Activated CD4-positive, alpha-beta T cell treated with anti-CD3 and anti-CD28 coated beads for 48 hours (primary cell): Measurements from ENCODE around the gene RFX8.
A peak's percentile ranks its signal among the peaks of the same experiment; 100 is the strongest.

ENCODE experiments used
- DNase-seq: peaks from one replicate; pipeline ENCODE4 v3.0.0-alpha.2; 2020

Gene RFX8

GRCh38 chr2:101405351-101405899 lies 69.5 kb downstream of the RFX8 start:
- no peak for DNase-seq

DNA sequence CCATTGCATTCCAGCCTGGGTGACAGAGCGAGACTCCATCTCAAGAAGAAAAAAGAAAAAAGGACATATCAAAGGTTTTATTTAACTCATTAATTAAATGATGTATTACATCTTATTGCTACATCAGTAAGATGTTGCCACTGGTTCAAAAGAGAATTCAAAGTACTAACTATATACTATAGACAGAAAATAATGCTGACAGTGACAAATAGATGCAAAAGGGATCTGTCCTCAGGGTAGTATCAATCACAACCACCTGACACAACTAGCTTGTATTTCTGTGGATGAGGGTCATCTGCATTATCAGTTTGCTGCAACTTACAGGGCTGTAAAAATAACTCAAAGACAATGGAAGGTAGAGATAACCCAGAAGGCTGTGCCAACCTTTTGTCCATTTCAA lies 71.2 kb downstream of the RFX8 start:
- DNase-seq = no peak

DNA sequence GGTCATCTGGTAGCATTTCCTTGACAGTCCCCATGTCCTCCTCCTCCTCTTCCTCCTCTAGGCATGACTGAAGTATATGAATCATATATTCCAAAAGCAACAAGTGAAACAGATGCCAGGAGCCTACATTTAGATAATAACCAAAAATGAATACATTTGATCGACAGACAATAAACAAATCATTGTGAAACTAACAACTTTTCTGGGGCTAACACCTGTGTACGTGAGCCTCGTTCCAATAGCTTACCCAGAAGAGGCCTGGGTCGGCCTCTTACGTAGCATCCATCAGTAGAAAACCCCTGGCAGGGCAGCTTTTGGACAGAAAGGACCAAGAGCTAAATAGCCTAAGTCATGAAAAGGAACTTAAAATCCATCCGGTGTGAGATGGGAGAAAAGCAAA lies 72.3 kb downstream of the RFX8 start:
- DNase-seq = no peak

DNA sequence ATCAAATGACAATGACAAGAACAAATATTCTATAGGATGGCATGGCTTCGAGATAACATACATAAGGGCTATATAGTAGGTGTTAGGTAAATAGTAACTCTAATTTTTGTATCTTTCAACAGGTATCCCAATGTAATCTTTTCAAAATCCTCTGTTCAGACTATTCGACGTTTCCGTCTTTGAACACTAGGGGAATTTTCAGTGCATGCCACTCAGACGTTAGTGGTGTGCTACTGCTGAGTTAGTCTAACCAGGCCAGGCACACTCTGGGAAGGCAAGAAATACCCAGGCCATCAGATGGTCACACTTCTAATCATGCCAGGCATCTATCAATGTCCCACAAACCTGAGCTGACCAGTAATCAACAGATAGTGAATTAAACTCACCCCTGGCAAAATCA lies 73.0 kb downstream of the RFX8 start:
- DNase-seq = no peak

GRCh38 chr2:101401326-101401665 lies 73.6 kb downstream of the RFX8 start:
- no peak for DNase-seq

DNA sequence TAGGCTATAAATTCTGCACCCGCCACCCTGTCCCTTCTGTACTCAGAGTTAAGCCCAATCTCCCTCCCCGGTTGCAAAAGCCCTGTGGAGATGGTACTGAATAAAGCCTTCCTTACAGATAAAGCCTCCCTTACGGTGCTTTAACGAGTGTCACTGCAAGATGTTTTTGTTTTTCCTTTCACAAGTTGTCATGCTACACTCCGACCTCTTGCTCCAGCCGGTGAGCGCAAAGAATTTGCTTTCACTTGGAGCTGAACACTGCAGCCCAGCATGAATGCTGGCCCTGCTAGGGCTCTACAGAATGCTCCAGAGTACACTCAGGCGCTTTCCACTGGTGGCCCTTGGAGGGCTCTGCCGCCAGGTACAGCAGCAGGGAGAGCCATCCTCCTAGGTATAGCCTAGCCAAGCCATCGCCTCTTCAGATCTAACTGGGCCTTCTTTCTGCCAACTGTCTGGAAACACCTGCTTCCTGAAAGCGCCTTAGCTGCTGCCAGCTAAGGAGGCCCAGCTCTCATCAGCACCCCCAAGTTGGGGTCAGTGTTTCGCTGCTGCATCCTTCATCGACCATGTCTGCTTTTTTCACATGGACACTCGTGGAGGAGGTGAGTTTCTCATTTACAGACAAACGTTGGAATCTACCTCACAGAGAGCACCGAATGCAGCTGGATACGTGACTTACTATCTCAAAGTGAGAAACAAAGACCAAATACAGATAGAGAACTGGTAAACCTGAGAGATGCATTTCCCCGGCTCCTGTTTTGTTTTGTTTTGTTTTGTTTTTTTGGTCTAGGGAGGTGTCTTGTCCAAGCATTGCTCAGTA lies 74.2 kb downstream of the RFX8 start:
- DNase-seq = no peak

GRCh38 chr2:101400048-101400447 lies 74.9 kb downstream of the RFX8 start:
- DNase-seq = no peak

DNA sequence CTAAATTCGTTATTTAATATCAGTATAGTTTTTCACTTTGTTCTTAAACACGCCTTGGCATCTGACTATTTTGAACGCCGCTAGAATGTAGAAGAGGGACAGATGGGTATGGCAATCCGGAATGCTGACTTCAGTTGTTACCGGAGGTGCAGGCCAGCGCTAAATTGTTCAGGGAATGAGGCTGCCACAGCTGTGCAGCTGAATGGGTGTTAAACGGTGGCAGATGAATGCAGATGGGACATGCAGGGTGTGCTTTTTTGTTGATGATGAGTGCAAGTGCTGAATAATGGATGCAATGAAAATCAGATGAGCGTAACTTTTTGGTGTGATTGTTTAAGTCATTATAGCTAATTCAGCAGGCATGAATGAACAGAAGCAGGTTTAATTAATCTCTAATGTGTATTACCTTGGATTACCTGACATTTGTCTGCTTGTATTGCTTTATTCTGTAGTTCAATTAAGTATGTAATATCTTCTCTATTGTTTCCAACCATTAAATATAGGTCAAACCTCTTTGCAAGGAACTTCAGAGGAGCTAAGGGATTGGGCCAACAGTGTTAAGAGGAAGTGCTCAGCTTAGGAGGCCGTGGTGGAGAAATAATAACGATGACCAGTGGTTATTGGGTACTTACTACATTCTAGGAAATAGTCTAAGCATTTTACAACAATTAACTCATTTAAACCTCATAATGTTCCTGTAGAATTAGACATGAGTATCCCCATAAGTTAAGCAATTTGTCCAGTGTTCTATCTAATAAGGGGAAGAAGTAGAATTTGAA lies 75.7 kb downstream of the RFX8 start:
- DNase-seq = no peak

GRCh38 chr2:101398116-101398821 lies 76.6 kb downstream of the RFX8 start:
- no peak for DNase-seq

- no peak for DNase-seq
Observed at GRCh38 chr2:101396316-101396717, 78.6 kb downstream of the RFX8 start.

DNA sequence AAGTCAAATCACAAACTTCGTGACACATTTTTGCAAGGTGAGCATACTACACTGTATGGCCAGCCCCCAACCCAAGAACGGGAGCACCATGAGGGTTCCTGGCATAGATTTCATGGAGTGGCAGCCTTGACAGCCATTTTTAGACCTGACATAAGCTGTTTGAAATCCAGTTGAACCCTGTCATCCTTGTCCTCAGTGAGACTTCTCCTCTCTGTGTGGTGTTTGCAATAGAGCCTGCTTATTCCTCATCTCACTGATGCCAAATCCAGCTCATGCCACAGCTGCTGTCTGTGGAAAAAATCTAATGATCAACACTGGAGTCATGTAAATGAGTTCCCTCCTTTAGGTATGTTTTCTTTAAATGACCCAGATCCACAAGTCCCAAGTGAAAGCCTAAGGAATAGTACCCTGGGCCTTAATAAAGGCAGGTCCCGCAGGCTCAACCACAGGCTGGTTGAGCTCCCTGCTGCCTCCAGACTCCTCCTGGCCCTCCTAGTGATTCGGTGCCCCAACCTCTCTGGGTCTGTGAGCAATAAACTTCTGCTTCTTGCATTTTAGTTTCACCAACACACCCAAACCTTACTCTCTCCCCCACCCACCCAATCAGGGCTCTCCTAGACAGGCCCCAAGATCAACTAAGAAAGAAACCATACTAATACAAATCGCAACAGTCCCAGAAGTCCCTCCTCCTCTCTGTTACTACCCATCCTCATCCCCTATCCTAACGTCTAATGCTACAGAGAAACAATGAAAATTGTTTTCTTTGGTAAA lies 79.2 kb downstream of the RFX8 start:
- DNase-seq = no peak

- no peak for DNase-seq
Observed at GRCh38 chr2:101388232-101388631, 86.7 kb downstream of the RFX8 start.

- DNase-seq = peak; percentile 71
Observed at GRCh38 chr2:101387151-101387834, 87.6 kb downstream of the RFX8 start, which contains the start of gene CREG2. Gene CREG2 (minus strand): TSS chr2:101387503. CDS start chr2:101387457, 46 bp downstream.

- no peak for DNase-seq
Observed at GRCh38 chr2:101386599-101387150, 88.2 kb downstream of the RFX8 start.

- no peak for DNase-seq
Observed at GRCh38 chr2:101383016-101383541, 91.8 kb downstream of the RFX8 start.

DNA sequence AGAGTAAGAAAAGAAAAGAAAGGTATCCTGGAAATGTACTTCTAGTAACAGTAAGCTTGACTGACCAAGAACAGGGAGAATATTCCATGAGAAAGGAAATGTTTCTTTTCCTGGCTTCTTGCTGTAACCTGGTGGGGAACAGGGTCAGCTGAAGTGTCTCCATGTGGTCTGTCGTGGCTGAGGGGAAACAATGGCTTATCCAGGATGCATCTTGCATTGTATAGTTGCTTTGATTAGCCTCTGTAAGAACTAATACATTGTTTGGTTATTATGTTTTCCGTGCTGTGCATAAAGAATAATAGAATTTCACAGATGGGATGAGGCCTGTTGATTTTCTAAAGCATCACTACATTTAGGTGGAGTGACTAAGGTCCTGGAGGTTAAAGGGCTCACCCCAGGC lies 92.5 kb downstream of the RFX8 start:
- DNase-seq = no peak

GRCh38 chr2:101380376-101380775 lies 94.5 kb downstream of the RFX8 start:
- DNase-seq = no peak

- no peak for DNase-seq
Observed at GRCh38 chr2:101379091-101379490, 95.8 kb downstream of the RFX8 start.

DNA sequence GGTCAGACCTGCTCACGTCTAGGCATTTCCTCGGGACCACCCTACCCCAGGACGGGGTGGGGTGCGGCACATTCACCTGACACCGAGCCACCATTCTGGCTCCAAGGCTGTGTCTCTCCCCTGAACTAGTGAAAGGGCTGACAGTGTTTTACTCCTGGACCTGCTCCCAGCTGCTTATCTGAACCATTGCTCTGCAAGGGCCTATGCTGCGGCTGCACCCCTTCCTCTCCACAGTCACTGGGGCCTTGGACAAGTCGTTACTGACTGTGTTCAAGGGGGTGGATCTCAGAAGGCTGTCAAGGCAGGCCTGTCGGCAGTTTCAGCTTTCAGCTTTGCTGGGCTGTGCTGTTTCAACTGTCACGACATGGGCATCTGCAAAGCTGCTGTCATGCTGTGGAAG lies 99.3 kb downstream of the RFX8 start:
- no peak for DNase-seq

DNA sequence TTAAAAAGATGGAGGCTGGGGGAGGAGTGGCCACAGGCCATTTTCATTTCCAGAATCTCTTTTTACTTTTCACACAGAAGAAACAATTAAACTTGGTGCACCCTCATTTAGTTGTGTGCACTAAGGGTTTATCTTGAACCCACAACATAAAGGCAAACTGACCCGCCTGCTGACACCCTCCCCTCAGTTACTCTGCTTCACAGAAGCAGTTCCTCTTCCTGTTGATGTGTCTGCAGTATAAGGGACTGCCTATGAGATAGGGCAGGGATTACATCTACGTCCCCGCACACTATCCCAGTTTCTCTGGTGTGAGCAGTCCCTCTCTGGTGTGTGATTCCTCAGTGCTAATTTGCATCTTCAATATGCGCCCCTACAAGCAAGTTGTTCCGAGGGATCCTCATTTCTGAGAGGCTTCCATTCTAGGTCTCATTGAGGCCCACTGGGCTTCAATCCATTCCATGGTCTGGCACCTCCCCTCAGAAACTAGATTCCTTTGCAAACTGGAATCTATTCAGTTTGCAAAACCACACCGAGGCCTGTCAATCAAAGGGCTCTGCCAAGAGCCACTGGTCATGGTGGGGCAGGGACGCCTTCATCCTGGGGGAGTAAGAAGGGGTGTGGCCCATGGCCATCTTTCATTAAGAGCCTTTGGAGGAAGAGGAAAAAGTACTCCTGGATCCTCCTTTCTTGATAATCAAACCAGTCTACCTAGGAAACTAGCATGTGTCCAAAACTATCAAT lies 99.9 kb downstream of the RFX8 start:
- DNase-seq = no peak

DNA sequence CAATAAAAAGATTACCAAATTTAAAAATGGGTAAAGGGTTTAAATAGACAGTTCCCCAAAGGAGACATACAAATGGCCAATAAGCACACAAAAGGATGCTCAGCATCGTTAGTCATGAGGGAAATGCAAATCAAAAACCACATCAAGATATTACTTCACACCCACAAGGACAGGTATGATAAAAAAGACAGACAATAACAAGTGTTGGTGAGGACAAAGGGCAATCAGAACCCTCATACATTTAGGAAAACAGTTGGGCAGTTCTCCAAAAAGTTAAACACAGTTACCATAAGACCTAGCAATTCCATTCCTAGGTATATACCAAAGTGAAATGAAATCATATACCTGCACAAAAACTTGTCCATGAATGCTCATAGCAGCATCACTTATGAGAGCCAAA lies 102.1 kb downstream of the RFX8 start:
- no peak for DNase-seq
